Neural cell (in vitro differentiated cells): ENCODE measurements around the gene SORCS1.

ENCODE experiments used
- EP300 ChIP-seq: fragments of 450-650 bp; conservative IDR thresholded peaks from 2 replicates; pipeline ENCODE4 v1.6.1; 2014; ENCODE audit warnings: antibody characterized with exemption, mild to moderate bottlenecking, moderate library complexity; ENCODE audit not compliant: poor library complexity, severe bottlenecking
- TF ChIP-seq, protein P1 (sequence below): fragments of 450-650 bp; IDR thresholded peaks from 2 replicates; pipeline ENCODE4 v1.5.1; 2014; ENCODE audit warnings: antibody characterized with exemption, mild to moderate bottlenecking, moderate library complexity; ENCODE audit not compliant: poor library complexity, severe bottlenecking
- TF ChIP-seq, protein P2 (sequence below): IDR thresholded peaks from 2 replicates; pipeline ENCODE4 v1.6.1; 2012; ENCODE audit warnings: borderline replicate concordance

DNA sequence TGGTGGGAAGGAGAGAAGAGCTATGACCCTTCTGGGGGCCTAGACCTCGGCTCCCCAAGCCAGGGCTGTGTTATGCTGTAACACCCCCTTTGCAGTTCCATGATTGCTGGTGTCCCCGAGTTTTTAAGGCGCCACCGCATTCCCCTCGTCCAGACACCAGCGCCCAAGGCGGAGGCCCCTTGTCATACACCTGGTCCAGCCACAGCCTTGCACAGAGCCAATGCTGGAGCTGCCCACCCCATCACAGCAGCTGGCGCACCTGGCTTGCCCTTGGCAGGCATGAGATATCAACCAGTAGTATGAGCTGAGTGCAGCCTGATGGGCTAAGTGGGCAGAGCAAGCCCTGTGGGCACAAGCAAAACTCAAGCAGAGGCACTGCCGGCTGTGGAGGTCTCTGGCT is 209.4 kb downstream of the SORCS1 start:
- TF ChIP-seq, protein P1, sequence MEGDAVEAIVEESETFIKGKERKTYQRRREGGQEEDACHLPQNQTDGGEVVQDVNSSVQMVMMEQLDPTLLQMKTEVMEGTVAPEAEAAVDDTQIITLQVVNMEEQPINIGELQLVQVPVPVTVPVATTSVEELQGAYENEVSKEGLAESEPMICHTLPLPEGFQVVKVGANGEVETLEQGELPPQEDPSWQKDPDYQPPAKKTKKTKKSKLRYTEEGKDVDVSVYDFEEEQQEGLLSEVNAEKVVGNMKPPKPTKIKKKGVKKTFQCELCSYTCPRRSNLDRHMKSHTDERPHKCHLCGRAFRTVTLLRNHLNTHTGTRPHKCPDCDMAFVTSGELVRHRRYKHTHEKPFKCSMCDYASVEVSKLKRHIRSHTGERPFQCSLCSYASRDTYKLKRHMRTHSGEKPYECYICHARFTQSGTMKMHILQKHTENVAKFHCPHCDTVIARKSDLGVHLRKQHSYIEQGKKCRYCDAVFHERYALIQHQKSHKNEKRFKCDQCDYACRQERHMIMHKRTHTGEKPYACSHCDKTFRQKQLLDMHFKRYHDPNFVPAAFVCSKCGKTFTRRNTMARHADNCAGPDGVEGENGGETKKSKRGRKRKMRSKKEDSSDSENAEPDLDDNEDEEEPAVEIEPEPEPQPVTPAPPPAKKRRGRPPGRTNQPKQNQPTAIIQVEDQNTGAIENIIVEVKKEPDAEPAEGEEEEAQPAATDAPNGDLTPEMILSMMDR: no peak
- TF ChIP-seq, protein P2, sequence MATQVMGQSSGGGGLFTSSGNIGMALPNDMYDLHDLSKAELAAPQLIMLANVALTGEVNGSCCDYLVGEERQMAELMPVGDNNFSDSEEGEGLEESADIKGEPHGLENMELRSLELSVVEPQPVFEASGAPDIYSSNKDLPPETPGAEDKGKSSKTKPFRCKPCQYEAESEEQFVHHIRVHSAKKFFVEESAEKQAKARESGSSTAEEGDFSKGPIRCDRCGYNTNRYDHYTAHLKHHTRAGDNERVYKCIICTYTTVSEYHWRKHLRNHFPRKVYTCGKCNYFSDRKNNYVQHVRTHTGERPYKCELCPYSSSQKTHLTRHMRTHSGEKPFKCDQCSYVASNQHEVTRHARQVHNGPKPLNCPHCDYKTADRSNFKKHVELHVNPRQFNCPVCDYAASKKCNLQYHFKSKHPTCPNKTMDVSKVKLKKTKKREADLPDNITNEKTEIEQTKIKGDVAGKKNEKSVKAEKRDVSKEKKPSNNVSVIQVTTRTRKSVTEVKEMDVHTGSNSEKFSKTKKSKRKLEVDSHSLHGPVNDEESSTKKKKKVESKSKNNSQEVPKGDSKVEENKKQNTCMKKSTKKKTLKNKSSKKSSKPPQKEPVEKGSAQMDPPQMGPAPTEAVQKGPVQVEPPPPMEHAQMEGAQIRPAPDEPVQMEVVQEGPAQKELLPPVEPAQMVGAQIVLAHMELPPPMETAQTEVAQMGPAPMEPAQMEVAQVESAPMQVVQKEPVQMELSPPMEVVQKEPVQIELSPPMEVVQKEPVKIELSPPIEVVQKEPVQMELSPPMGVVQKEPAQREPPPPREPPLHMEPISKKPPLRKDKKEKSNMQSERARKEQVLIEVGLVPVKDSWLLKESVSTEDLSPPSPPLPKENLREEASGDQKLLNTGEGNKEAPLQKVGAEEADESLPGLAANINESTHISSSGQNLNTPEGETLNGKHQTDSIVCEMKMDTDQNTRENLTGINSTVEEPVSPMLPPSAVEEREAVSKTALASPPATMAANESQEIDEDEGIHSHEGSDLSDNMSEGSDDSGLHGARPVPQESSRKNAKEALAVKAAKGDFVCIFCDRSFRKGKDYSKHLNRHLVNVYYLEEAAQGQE: no peak
- no peak for TF ChIP-seq EP300
